Measurements from ENCODE around the gene RPL14.
"Not testable (repeated sequence)": the region's sequence is repeated elsewhere in the genome, so short reads cannot be mapped to it uniquely, and the experiment has no call there.

DNA sequence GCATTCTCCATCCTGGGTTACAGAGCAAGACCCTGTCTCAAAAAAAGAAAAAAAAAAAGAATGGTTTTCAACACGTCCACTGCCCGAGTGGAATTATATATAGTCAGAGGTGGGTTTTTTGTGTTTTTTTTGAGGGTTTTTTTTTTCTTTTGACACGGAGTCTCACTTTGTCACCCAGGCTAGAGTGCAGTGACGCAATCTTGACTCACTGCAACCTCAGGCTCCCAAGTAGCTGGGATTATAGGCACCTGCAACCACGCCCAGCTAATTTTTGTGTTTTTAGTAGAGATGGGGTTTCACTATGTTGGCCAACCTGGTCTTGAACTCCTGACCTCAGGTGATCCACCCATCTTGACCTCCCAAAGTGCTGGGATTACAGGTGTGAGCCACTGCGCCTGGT is 3.3 kb downstream of the RPL14 start:
- not testable (repeated sequence) for TF ChIP-seq CTCF, POLR2A (IDR thresholded peaks at IDR 0.05)

Measured in heart left ventricle (tissue), 13 donors.